ENCODE measurements around the gene LY9.
A peak's percentile ranks its signal among the peaks of the same experiment; 100 is the strongest.
"Not testable (repeated sequence)": the region's sequence is repeated elsewhere in the genome, so short reads cannot be mapped to it uniquely, and the experiment has no call there.

Gene LY9

GRCh38 chr1:160868141-160868540, 72.2 kb downstream of the LY9 start:
- no peak for DNase-seq

- no peak for DNase-seq
These were observed 79.0 kb downstream of the LY9 start for GRCh38 chr1:160874935-160875334.

DNA sequence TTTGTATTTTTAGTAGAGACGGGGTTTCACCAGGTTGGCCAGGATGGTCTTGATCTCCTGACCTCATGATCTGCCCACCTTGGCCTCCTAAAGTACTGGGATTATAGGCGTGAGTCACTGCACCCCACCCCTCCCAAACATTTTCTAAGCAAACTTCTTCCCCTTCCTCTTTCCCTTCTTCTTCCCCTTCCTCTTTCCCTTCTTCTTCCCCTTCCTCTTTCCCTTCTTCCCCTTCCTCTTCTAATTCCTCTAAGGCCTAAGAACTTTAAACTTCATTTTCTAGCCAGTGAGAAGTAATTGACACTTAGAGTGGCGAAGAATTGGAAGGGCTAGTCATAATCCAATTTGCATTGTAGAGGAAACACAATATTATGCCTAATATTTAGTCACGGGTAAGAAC, 79.6 kb downstream of the LY9 start:
- DNase-seq, result not testable (repeated sequence)

GRCh38 chr1:160876311-160876710, 80.3 kb downstream of the LY9 start:
- DNase-seq, result no peak

DNA sequence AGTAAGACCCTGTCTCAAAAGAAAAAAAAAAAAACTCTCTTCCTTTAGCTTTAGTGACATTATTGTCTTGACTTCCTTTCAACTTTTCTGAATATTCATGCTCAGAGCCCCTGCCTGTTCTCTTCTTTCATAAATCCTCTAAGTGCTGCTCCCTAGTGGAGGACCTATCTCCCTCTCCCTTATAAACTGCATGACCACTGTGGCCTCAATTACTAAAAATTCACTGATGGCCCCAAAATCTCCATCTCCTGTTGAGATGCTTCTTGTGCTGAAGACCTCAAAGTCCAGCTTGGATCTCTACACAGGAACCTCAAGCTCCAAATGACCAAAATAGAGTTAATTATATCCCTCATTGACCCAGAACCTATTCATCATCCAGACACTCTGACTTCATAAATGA, 81.2 kb downstream of the LY9 start:
- DNase-seq, result peak; percentile 31

Measured in CD4-positive, alpha-beta T cell treated with Interleukin-17A for 4 hours (primary cell).